Neutrophil (primary cell): ENCODE data around the gene LRRC8E.

ENCODE experiments used
- H3K27ac ChIP-seq: fragments of 200-600 bp; sonication (generic); 2 replicates; pipeline ENCODE4 v1.5.1; 2016; ENCODE audit warnings: mild to moderate bottlenecking, moderate library complexity
- H3K27me3 ChIP-seq: fragments of 200-600 bp; sonication (generic); 2 replicates; pipeline ENCODE4 v1.6.0; 2016; ENCODE audit warnings: mild to moderate bottlenecking
- H3K36me3 ChIP-seq: fragments of 200-600 bp; sonication (generic); 2 replicates; pipeline ENCODE4 v1.5.1; 2017
- H3K4me1 ChIP-seq, 2 experiments: fragments of 200-600 bp in 1 of 2; sonication (generic) in 1 of 2; 1 replicate in 1 of 2; 2 replicates in 1 of 2; pipeline versions ENCODE4 v1.5.1 to v1.6.1; 2013 to 2016; ENCODE audit warnings: low read depth in 1 of 2, low read length in 1 of 2, mild to moderate bottlenecking in 1 of 2, moderate library complexity in 1 of 2; ENCODE audit not compliant: control insufficient read depth in 1 of 2, insufficient read depth in 1 of 2
- H3K4me3 ChIP-seq, 2 experiments: fragments of 200-600 bp in 1 of 2; sonication (generic) in 1 of 2; 1 replicate in 1 of 2; 2 replicates in 1 of 2; pipeline ENCODE4 v1.5.1; 2013 to 2016; ENCODE audit warnings: low read depth in 1 of 2, low read length in 1 of 2, mild to moderate bottlenecking in 1 of 2, moderate library complexity in 1 of 2
- H3K9me3 ChIP-seq: fragments of 200-600 bp; sonication (generic); 2 replicates; pipeline ENCODE4 v1.5.1; 2016
- CTCF ChIP-seq: fragments of 200-600 bp; sonication (generic); IDR thresholded peaks from 2 replicates; pipeline ENCODE4 v1.5.1; 2016; ENCODE audit warnings: antibody characterized with exemption

Gene LRRC8E

GRCh38 chr19:7851623-7852500 lies 36.4 kb upstream of the LRRC8E start:
- no peak for TF ChIP-seq CTCF
- Histone ChIP-seq H3K4me3 (no peak overlapping the region), H3K9me3 (no peaks in the 10 kb centered on the region), H3K27ac (no peak overlapping the region), H3K27me3 (no peaks in the 10 kb centered on the region), H3K36me3 (peaks cover 4% of the 10 kb centered on the region), H3K4me1 (peaks cover 0 to 7% of the 10 kb centered on the region in 2 experiments)

GRCh38 chr19:7852851-7853769 lies 35.2 kb upstream of the LRRC8E start:
- peaks cover 0 to 7% of the 10 kb centered on the region in 2 experiments for H3K4me1 ChIP-seq
- H3K27ac ChIP-seq = no peak overlapping the region
- H3K9me3 ChIP-seq = no peaks in the 10 kb centered on the region
- H3K36me3 ChIP-seq = peaks cover 4% of the 10 kb centered on the region
- TF ChIP-seq CTCF = peak; percentile 58
- H3K27me3 ChIP-seq = no peaks in the 10 kb centered on the region
- no peak overlapping the region for H3K4me3 ChIP-seq

GRCh38 chr19:7853770-7854128 lies 34.6 kb upstream of the LRRC8E start:
- no peaks in the 10 kb centered on the region for H3K9me3 ChIP-seq
- peaks cover 0 to 7% of the 10 kb centered on the region in 2 experiments for H3K4me1 ChIP-seq
- no peaks in the 10 kb centered on the region for H3K27me3 ChIP-seq
- TF ChIP-seq CTCF = no peak
- H3K36me3 ChIP-seq = peaks cover 4% of the 10 kb centered on the region
- no peak overlapping the region for H3K27ac ChIP-seq
- H3K4me3 ChIP-seq = no peak overlapping the region

- H3K27me3 ChIP-seq = peaks cover 12% of the 10 kb centered on the region
- no peak overlapping the region for H3K27ac ChIP-seq
- peaks cover 0 to 7% of the 10 kb centered on the region in 2 experiments for H3K4me1 ChIP-seq
- H3K9me3 ChIP-seq = no peaks in the 10 kb centered on the region
- no peak overlapping the region for H3K4me3 ChIP-seq
- peaks cover 1% of the 10 kb centered on the region for H3K36me3 ChIP-seq
- no peak for TF ChIP-seq CTCF
These were observed 32.7 kb upstream of the LRRC8E start for GRCh38 chr19:7855426-7856108.

GRCh38 chr19:7856109-7856591 lies 32.2 kb upstream of the LRRC8E start:
- H3K4me1 ChIP-seq = peaks cover 0 to 7% of the 10 kb centered on the region in 2 experiments
- H3K9me3 ChIP-seq = no peaks in the 10 kb centered on the region
- H3K27ac ChIP-seq = no peak overlapping the region
- no peak overlapping the region for H3K4me3 ChIP-seq
- peaks cover 18% of the 10 kb centered on the region for H3K27me3 ChIP-seq
- TF ChIP-seq CTCF = no peak
- H3K36me3 ChIP-seq = no peaks in the 10 kb centered on the region
